HepG2 (cell line): ENCODE measurements around the gene NTN5. TPM values are rescaled to one million over a fixed set of nuclear protein-coding genes. Genes with fewer than 3 reads are reported as not detected.
A peak's percentile ranks its signal among the peaks of the same experiment; 100 is the strongest.

Experiments
- AHR ChIP-seq: IDR thresholded peaks from 2 replicates; pipeline ENCODE4 v1.6.1; 2018; ENCODE audit warnings: missing genetic modification reagents, missing compliant biosample characterization
- ASH2L ChIP-seq: fragments of 300-600, 200-600 bp; sonication (generic); IDR thresholded peaks from 2 replicates; pipeline ENCODE4 v1.7.0; 2017; ENCODE audit warnings: low read depth, mild to moderate bottlenecking, moderate library complexity, mixed read lengths, low read length; ENCODE audit not compliant: insufficient read length
- BCL6 ChIP-seq: IDR thresholded peaks from 2 replicates; pipeline ENCODE4 v1.6.1; 2016; ENCODE audit warnings: missing genetic modification reagents, missing compliant biosample characterization
- DMAP1 ChIP-seq: IDR thresholded peaks from 2 replicates; pipeline ENCODE4 v1.6.1; 2016
- DNMT1 ChIP-seq: sonication (generic); formaldehyde crosslinking; IDR thresholded peaks from 2 replicates; pipeline ENCODE4 v1.5.1; 2020; ENCODE audit warnings: mild to moderate bottlenecking, missing genetic modification reagents
- E2F5 ChIP-seq: sonication (generic); formaldehyde crosslinking; conservative IDR thresholded peaks from 2 replicates; pipeline ENCODE4 v1.4.0; 2020; ENCODE audit warnings: missing genetic modification reagents
- EED ChIP-seq: sonication (generic); formaldehyde crosslinking; IDR thresholded peaks from 2 replicates; pipeline ENCODE4 v1.5.0; 2020; ENCODE audit warnings: mild to moderate bottlenecking, missing genetic modification reagents
- MAF1 ChIP-seq: sonication (generic); formaldehyde crosslinking; IDR thresholded peaks from 2 replicates; pipeline ENCODE4 v1.5.0; 2020; ENCODE audit warnings: missing genetic modification reagents, borderline replicate concordance
- MIXL1 ChIP-seq: IDR thresholded peaks from 2 replicates; pipeline ENCODE4 v1.6.1; 2016
- PPARG ChIP-seq: conservative IDR thresholded peaks from 2 replicates; pipeline ENCODE4 v1.6.1; 2016; ENCODE audit warnings: missing biosample characterization, missing genetic modification reagents
- PRPF4 ChIP-seq: fragments of 200-400 bp; formaldehyde crosslinking; IDR thresholded peaks from 2 replicates; pipeline ENCODE4 v1.6.1; 2016; ENCODE audit warnings: low read length, low read depth; ENCODE audit not compliant: poor library complexity, severe bottlenecking
- RARA ChIP-seq: IDR thresholded peaks from 2 replicates; pipeline ENCODE4 v1.6.1; 2016; ENCODE audit warnings: missing genetic modification reagents, missing compliant biosample characterization
- RFX5 ChIP-seq: IDR thresholded peaks from 2 replicates; pipeline ENCODE4 v1.6.1; 2011; ENCODE audit warnings: low read depth, low read length, improper control_type of control experiment
- SNAPC4 ChIP-seq: sonication (generic); formaldehyde crosslinking; IDR thresholded peaks from 2 replicates; pipeline ENCODE4 v1.4.0; 2020; ENCODE audit warnings: mild to moderate bottlenecking, missing genetic modification reagents
- THAP11 ChIP-seq: IDR thresholded peaks from 2 replicates; pipeline ENCODE4 v1.6.1; 2016; ENCODE audit warnings: missing biosample characterization, missing genetic modification reagents
- ZBTB34 ChIP-seq: sonication (generic); formaldehyde crosslinking; IDR thresholded peaks from 2 replicates; pipeline ENCODE4 v1.8.0; 2022; ENCODE audit warnings: mild to moderate bottlenecking, missing genetic modification reagents
- ZNF224 ChIP-seq: sonication (generic); formaldehyde crosslinking; IDR thresholded peaks from 2 replicates; pipeline ENCODE4 v1.5.0; 2020; ENCODE audit warnings: mild to moderate bottlenecking, missing genetic modification reagents
- ZNF337 ChIP-seq: sonication (generic); formaldehyde crosslinking; IDR thresholded peaks from 2 replicates; pipeline ENCODE4 v1.5.1; 2020; ENCODE audit warnings: missing genetic modification reagents, low read depth, mild to moderate bottlenecking, borderline replicate concordance
- polyA plus RNA-seq, 8 experiments: library from polyadenylated mRNA; depleted of rRNA in 3 of 8; stranded (reverse) in 7 of 8; unstranded in 1 of 8; fragments of >200 nt; fragmentation: Illumina TruSeq in 4 of 8; extraction: Trizol in 4 of 8; gene quantifications; 2 replicates each; pipeline versions ENCODE4 v1.2.1 to v1.2.3, GENCODE V29; 2011 to 2016; ENCODE audit warnings: low read depth in 4 of 8, missing spikeins in 1 of 8, mixed read lengths in 1 of 8; ENCODE audit not compliant: insufficient read depth in 1 of 8
- total RNA-seq, 5 experiments: library from RNA; depleted of rRNA; stranded (reverse); fragments of >200 nt; fragmentation: Illumina TruSeq; extraction: Trizol; gene quantifications; 2 replicates each; pipeline ENCODE4 v1.2.3, GENCODE V29; 2016; ENCODE audit warnings: low read depth in 1 of 5
- TF ChIP-seq, protein P1 (sequence below): sonication (generic); formaldehyde crosslinking; IDR thresholded peaks from 2 replicates; pipeline ENCODE4 v1.5.1; 2020; ENCODE audit warnings: mild to moderate bottlenecking, missing genetic modification reagents

NTN5 gene
- total and polyA plus RNA-seq, 2 of the 13 experiments (the other 11 are each of a cell fraction or from before 2014, with no cell fraction given), result 0.05 TPM; not detected in 1

DNA sequence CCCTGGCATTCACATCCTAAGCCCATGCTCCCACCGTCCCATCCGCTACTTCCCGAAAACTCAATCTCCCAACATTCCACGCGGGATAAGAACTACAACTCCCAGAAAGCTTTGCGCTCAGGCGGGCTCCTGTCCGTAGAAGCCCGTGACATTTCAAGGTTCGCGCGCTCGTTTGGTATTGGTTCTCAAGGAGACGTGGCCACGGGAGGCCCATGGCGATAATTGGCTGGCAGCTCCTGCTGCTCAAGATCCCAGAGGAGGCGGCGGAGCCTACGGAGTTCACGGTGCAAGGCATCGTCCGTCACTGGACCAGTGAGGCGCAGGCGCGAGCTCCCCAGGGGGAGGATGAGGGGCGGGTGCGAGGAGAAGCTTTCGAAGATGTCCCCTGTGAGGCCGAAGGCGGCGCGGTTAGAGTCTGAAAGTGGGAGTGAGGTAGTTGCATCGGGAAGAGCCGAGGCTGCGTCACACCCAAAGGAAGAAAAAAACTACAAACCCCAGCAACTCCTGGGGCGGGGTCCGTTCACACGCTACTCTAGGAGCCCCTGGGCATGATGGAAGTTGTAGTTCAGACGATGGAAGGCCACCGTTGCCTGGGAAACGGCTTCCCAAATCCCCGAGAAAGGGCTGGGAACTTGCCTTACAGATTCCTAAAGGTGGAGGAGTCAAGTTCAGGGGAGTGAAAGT is 47.9 kb upstream of the NTN5 start (continued):
- TF ChIP-seq, protein P1, sequence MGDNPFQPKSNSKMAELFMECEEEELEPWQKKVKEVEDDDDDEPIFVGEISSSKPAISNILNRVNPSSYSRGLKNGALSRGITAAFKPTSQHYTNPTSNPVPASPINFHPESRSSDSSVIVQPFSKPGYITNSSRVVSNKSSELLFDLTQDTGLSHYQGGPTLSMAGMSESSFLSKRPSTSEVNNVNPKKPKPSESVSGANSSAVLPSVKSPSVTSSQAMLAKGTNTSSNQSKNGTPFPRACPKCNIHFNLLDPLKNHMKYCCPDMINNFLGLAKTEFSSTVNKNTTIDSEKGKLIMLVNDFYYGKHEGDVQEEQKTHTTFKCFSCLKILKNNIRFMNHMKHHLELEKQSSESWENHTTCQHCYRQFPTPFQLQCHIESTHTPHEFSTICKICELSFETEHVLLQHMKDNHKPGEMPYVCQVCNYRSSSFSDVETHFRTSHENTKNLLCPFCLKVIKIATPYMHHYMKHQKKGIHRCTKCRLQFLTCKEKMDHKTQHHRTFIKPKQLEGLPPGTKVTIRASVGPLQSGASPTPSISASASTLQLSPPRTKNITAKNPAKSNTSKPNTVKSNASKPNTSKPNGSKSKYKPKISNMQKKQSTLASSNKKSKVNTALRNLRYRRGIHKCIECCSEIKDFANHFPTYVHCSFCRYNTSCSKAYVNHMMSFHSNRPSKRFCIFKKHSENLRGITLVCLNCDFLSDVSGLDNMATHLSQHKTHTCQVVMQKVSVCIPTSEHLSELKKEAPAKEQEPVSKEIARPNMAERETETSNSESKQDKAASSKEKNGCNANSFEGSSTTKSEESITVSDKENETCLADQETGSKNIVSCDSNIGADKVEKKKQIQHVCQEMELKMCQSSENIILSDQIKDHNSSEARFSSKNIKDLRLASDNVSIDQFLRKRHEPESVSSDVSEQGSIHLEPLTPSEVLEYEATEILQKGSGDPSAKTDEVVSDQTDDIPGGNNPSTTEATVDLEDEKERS (CRISPR knock-in tag), result no peak
- TF ChIP-seq ZBTB34 (CRISPR knock-in tag) (no peak), EED (CRISPR knock-in tag) (no peak), ZNF337 (CRISPR knock-in tag) (no peak), ASH2L (no peak), PRPF4 (no peak), BCL6 (0 out of 2 replicates have a peak, but pooled peaks have one; percentile 9), E2F5 (CRISPR knock-in tag) (peak; percentile 99), THAP11 (peak; percentile 98), ZNF224 (CRISPR knock-in tag) (no peak), MIXL1 (CRISPR knock-in tag) (peak; percentile 72; the same call in 1 of the 2 replicates), RFX5 (no peak), SNAPC4 (CRISPR knock-in tag) (0 out of 2 replicates have a peak, but pooled peaks have one; percentile 30), DMAP1 (peak; percentile 40; the same call in 1 of the 2 replicates), AHR (CRISPR knock-in tag) (0 out of 2 replicates have a peak, but pooled peaks have one; percentile 37), RARA (CRISPR knock-in tag) (0 out of 2 replicates have a peak, but pooled peaks have one; percentile 11), PPARG (no peak), DNMT1 (CRISPR knock-in tag) (no peak), MAF1 (no peak)
